Nephron (organoid): ENCODE measurements around the gene PHF14.
"Not testable (repeated sequence)": the region's sequence is repeated elsewhere in the genome, so short reads cannot be mapped to it uniquely, and the experiment has no call there.

Experiments used
- H3K27ac Mint-ChIP-seq, 3 experiments: 2 replicates each; pipeline ENCODE4 v1.8.0; 2020; ENCODE audit warnings: mixed read lengths in 3 of 3, mild to moderate bottlenecking in 2 of 3, moderate library complexity in 1 of 3
- H3K27me3 Mint-ChIP-seq: 2 replicates; pipeline ENCODE4 v1.8.0; 2021; ENCODE audit warnings: low read depth, mild to moderate bottlenecking, moderate library complexity, mixed read lengths
- H3K36me3 Mint-ChIP-seq: 2 replicates; pipeline ENCODE4 v1.8.0; 2020; ENCODE audit warnings: low read depth, mixed read lengths
- H3K4me1 Mint-ChIP-seq: 2 replicates; pipeline ENCODE4 v1.8.0; 2020; ENCODE audit warnings: mixed read lengths
- H3K4me3 Mint-ChIP-seq, 3 experiments: 2 replicates each; pipeline ENCODE4 v1.8.0; 2020; ENCODE audit warnings: mild to moderate bottlenecking in 3 of 3, mixed read lengths in 3 of 3, moderate library complexity in 2 of 3
- H3K9me3 Mint-ChIP-seq: 2 replicates; pipeline ENCODE4 v1.8.0; 2020; ENCODE audit warnings: mixed read lengths
- TF ChIP-seq, protein P1 (sequence below), 3 experiments: fragments of 200-600 bp; sonication (generic); IDR thresholded peaks; one replicate each; pipeline ENCODE4 v1.5.0; 2021; ENCODE audit warnings: antibody characterized with exemption in 3 of 3; ENCODE audit not compliant: unreplicated experiment in 3 of 3

The PHF14 gene

DNA sequence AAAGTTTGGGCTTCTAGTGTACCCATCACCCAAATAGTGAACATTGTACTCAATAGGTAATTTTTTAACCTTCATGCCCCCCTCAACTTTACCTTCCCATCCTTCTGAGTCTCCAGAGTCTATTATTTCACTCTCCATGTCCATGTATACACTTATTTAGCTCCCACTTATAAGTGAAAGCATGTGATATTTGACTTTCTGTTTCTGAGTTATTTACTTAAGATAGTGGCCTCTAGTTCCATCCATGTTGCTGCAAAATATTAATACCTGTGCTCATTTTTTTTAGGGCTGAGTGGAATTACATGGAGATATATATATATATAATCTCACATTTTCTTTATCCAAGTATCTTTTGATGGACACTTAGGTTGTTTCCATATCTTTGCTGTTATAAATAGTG is 21.1 kb upstream of the PHF14 start:
- Mint-ChIP-seq H3K36me3 (no peaks in the 10 kb centered on the region), H3K4me3 (no peak overlapping the region), H3K9me3 (peaks cover 4% of the 10 kb centered on the region), H3K4me1 (no peaks in the 10 kb centered on the region), H3K27me3 (no peaks in the 10 kb centered on the region), H3K27ac (no peak overlapping the region)
- TF ChIP-seq, protein P1, sequence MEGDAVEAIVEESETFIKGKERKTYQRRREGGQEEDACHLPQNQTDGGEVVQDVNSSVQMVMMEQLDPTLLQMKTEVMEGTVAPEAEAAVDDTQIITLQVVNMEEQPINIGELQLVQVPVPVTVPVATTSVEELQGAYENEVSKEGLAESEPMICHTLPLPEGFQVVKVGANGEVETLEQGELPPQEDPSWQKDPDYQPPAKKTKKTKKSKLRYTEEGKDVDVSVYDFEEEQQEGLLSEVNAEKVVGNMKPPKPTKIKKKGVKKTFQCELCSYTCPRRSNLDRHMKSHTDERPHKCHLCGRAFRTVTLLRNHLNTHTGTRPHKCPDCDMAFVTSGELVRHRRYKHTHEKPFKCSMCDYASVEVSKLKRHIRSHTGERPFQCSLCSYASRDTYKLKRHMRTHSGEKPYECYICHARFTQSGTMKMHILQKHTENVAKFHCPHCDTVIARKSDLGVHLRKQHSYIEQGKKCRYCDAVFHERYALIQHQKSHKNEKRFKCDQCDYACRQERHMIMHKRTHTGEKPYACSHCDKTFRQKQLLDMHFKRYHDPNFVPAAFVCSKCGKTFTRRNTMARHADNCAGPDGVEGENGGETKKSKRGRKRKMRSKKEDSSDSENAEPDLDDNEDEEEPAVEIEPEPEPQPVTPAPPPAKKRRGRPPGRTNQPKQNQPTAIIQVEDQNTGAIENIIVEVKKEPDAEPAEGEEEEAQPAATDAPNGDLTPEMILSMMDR (IDR thresholded peaks at IDR 0.05; ENCODE audit: unreplicated experiment in 3 of 3), result no peak

DNA sequence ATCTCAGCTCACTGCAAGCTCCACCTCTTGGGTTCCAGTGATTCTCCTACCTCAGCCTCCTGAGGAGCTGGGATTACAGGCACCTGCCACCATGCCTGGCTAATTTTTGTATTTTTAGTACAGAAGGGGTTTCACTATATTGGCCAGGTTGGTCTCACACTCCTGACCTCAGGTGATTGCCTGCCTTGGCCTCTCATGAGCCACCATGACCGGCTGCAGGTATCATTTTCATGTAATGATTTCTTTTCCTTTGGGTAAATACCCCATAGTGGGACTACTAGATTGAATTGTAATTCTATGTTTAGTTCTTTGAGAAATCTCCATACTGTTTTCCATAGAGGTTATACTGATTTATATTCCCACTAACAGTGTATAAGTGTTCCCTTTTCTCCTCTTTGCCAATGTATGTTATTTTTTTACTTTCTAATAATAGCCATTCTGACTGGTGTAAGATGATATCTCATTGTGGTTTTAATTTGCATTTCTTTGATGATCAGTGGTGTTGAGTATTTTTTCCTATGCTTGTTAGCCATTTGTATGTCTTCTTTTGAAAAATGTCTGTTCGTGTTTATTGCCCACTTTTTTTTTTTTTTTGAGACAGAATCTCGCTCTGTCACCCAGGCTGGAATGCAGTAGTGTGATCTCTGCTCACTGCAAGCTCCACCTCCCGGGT is 20.5 kb upstream of the PHF14 start:
- H3K9me3 Mint-ChIP-seq, H3K4me3 Mint-ChIP-seq, H3K27ac Mint-ChIP-seq, H3K36me3 Mint-ChIP-seq, H3K4me1 Mint-ChIP-seq, H3K27me3 Mint-ChIP-seq: not testable (repeated sequence)

DNA sequence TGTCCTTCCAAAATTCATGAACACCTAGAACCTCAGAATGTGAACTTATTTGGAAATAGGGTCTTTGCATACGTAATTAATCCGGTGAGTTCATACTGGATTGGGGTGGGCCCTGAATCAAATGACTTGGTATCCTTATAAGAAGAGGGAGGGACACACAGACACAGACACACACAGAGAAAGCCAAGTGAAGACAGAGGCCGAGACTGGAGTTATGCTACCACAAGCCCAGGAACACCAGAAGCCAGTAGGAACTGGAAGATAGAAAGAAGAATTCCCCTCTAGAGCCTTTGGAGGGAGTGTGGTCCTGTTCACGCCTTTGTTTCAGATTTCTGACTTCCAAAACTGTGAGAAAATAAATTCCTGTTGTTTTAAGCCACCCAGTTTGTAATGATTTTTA is 17.1 kb upstream of the PHF14 start:
- no peaks in the 10 kb centered on the region for H3K36me3 Mint-ChIP-seq
- peaks cover 4% of the 10 kb centered on the region for H3K9me3 Mint-ChIP-seq
- no peak overlapping the region for H3K27ac Mint-ChIP-seq
- H3K4me3 Mint-ChIP-seq, result no peak overlapping the region
- TF ChIP-seq, protein P1 (IDR thresholded peaks at IDR 0.05; ENCODE audit: unreplicated experiment in 3 of 3), result no peak
- peaks cover 7% of the 10 kb centered on the region for H3K27me3 Mint-ChIP-seq
- H3K4me1 Mint-ChIP-seq, result no peaks in the 10 kb centered on the region

DNA sequence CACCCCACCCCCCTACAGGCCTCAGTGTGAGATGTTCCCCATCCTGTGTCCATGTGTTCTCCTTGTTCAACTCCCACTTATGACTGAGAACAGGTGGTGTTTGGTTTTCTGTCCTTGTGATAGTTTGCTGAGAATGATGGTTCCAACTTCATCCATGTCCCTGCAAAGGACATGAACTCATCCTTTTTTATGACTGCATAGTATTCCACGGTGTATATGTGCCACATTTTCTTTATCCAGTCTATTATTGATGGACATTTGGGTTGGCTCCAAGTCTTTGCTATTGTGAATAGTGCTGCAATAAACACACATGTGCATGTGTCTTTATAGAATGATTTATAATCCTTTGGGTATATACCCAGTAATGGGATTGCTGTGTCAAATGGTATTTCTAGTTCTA is 13.4 kb upstream of the PHF14 start:
- not testable (repeated sequence) for H3K4me3 Mint-ChIP-seq, H3K27ac Mint-ChIP-seq
- H3K9me3 Mint-ChIP-seq, result peaks cover 11% of the 10 kb centered on the region

DNA sequence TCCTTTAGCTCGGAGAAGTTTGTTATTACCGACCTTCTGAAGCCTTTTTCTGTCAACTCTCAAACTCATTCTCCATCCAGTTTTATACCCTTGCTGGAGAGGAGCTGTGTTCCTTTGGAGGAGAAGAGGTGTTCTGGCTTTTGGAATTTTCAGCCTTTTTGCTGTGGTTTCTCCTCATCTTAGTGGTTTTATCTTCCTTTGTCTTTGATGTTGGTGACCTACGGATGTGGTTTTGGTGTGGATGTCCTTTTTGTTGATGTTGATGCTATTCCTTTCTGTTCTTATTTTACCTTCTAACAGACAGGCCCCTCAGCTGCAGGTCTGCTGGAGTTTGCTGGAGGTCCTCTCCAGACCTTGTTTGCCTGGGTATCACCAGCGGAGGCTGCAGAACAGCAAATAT is 8.7 kb upstream of the PHF14 start:
- H3K27ac Mint-ChIP-seq, H3K4me1 Mint-ChIP-seq, H3K9me3 Mint-ChIP-seq, H3K4me3 Mint-ChIP-seq, H3K36me3 Mint-ChIP-seq: not testable (repeated sequence)
- H3K27me3 Mint-ChIP-seq, result peaks cover 11% of the 10 kb centered on the region

More for the DNA sequence above, 13.4 kb upstream of the PHF14 start:
- H3K4me1 Mint-ChIP-seq, H3K36me3 Mint-ChIP-seq: not testable (repeated sequence)
- peaks cover 11% of the 10 kb centered on the region for H3K27me3 Mint-ChIP-seq

DNA sequence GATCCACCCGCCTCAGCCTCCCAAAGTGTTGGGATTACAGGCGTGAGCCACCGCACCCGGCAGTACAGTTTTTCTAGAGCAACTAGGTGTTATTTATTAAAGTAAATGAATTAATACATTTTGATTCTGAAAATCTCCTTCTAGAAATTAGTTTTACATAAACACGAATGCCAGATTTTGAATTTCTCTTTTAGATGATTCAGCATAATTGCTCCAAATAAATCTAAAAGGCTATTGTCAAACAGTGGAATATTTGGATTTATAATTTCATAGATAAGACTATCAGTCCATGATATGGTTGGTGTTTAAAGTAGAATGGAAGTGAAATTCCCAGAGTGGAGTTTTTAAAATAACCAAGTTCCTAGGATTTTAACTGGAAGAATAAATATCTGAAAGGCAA is 1.5 kb upstream of the PHF14 start:
- Mint-ChIP-seq H3K27me3 (no peaks in the 10 kb centered on the region), H3K4me1 (peaks cover 28% of the 10 kb centered on the region), H3K4me3 (peak overlapping the region; percentile 85 to 97 (median 95)), H3K27ac (peak overlapping the region; percentile 98 to 100 (median 100)), H3K36me3 (peaks cover 16% of the 10 kb centered on the region), H3K9me3 (no peaks in the 10 kb centered on the region)
- TF ChIP-seq, protein P1 (IDR thresholded peaks at IDR 0.05; ENCODE audit: unreplicated experiment in 3 of 3), result no peak

DNA sequence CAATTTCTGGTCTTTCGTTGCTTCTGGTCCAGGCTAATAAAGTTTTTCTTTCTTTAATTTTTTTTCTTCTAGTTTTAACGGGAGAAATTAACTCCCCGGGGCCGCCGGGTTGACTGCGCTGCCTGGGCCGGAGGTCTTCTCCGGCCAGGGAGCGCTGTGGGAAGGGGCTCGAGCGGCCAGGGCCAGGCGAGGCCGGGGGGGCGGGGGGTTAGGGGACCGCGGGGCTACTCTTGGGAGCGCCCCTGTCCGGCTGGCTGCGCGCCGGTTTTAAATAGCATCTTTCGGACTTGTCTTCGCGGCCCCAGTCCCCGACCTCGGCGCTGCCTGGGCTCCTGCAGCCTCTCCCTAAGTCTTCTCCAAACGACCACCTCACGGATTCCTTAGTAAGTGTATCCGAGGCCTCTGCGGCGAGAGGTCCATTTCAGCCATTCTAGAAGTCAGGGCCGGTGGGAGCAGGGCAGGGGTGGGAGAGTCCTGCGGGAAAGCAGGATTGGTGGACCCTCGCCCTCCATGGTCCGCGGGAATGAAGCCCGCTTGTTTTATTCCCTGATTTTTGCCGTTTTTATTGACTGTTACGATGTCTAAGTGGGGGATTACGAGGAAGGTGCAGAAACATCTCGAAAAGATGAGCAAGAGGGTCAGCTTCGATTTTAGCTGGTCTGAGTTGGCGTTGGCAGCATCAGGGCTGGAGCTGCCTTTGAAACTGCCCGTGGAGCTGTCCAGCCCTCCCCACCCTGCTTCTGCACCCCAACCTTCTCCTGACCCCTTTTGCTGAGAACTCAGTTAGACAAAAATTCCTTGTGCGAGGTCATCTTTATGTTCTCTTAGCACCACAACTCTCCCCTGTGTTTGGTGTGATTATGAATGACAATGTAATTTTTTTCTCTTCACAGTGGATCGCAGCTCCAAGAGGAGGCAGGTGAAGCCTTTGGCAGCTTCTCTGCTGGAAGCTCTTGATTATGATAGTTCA is 555 bp downstream of the PHF14 start:
- peak overlapping the region; percentile 98 to 100 (median 100) for H3K27ac Mint-ChIP-seq

More for the DNA sequence above, 555 bp downstream of the PHF14 start:
- H3K9me3 Mint-ChIP-seq, result no peaks in the 10 kb centered on the region
- peaks cover 28% of the 10 kb centered on the region for H3K4me1 Mint-ChIP-seq
- peak overlapping the region; percentile 85 to 97 (median 95) for H3K4me3 Mint-ChIP-seq
- H3K27me3 Mint-ChIP-seq, result no peaks in the 10 kb centered on the region
- peaks cover 28% of the 10 kb centered on the region for H3K36me3 Mint-ChIP-seq
- TF ChIP-seq, protein P1 (IDR thresholded peaks at IDR 0.05; ENCODE audit: unreplicated experiment in 3 of 3), result no peak
